Caco-2 (cell line): ENCODE data around the gene UBE3C. TPM values are rescaled to one million over a fixed set of nuclear protein-coding genes. Genes with fewer than 3 reads are reported as not detected.

Source experiments
- BruUV-seq: library from RNA; stranded (reverse); fragments of 400-500 nt; replicated peaks from 2 replicates; lab custom pipeline; 2021; lab: Mats Ljungman, UMichigan
- CTCF ChIA-PET: fragments of 300-600 bp; sonication (Branson Sonifier 250); formaldehyde crosslinking; loops from one replicate; lab custom pipeline; 2022; ENCODE audit warnings: antibody characterized with exemption; lab: Charles Lee
- POLR2A ChIA-PET: fragments of 300-600 bp; sonication (Branson Sonifier 250); formaldehyde crosslinking; loops from one replicate; lab custom pipeline; 2022; ENCODE audit warnings: antibody characterized with exemption; lab: Charles Lee
- DNase-seq, 2 experiments: peaks; one replicate each; pipeline versions ENCODE4 v3.0.0 to v3.0.0-alpha.2; 2020 to 2022
- H3K27me3 ChIP-seq: replicated peaks from 2 replicates; pipeline ENCODE4 v1.6.0; 2011; ENCODE audit warnings: low read length; ENCODE audit not compliant: control insufficient read depth, insufficient read depth
- H3K36me3 ChIP-seq: 2 replicates; pipeline ENCODE4 v1.5.1; 2011; ENCODE audit warnings: low read length; ENCODE audit not compliant: control insufficient read depth, insufficient read depth
- H3K4me1 ChIP-seq: fragments of 250-450 bp; sonication (Bioruptor Pico); 2 replicates; pipeline ENCODE4 v1.5.1; 2020; ENCODE audit warnings: mild to moderate bottlenecking
- H3K4me3 ChIP-seq: 2 replicates; pipeline ENCODE4 v1.5.1; 2011; ENCODE audit warnings: low read depth, mild to moderate bottlenecking, control low read depth, low read length
- H3K9me3 ChIP-seq: fragments of 250-450 bp; sonication (Bioruptor Pico); 2 replicates; pipeline ENCODE4 v1.5.1; 2020; ENCODE audit warnings: mild to moderate bottlenecking, moderate library complexity
- H3K27ac Mint-ChIP-seq: one replicate; pipeline ENCODE4 v1.8.0; 2022; ENCODE audit warnings: mixed read lengths; ENCODE audit not compliant: unreplicated experiment
- H3K27me3 Mint-ChIP-seq: one replicate; pipeline ENCODE4 v1.8.0; 2022; ENCODE audit warnings: mixed read lengths; ENCODE audit not compliant: insufficient read depth, unreplicated experiment
- H3K36me3 Mint-ChIP-seq: one replicate; pipeline ENCODE4 v1.8.0; 2022; ENCODE audit warnings: mild to moderate bottlenecking, mixed read lengths; ENCODE audit not compliant: insufficient read depth, unreplicated experiment
- H3K4me1 Mint-ChIP-seq: one replicate; pipeline ENCODE4 v1.8.0; 2022; ENCODE audit warnings: low read depth, mixed read lengths; ENCODE audit not compliant: unreplicated experiment
- H3K4me3 Mint-ChIP-seq: one replicate; pipeline ENCODE4 v1.8.0; 2022; ENCODE audit warnings: mild to moderate bottlenecking, moderate library complexity, mixed read lengths; ENCODE audit not compliant: unreplicated experiment
- H3K9me3 Mint-ChIP-seq: one replicate; pipeline ENCODE4 v1.8.0; 2022; ENCODE audit warnings: mixed read lengths; ENCODE audit not compliant: unreplicated experiment
- CTCF ChIP-seq, 2 experiments: fragments of 200-600 bp in 1 of 2; IDR thresholded peaks; 1 replicate in 1 of 2; 2 replicates in 1 of 2; pipeline versions ENCODE4 v1.5.1 to v1.8.0; 2011 to 2022; ENCODE audit warnings: antibody characterized with exemption in 1 of 2, control low read depth in 1 of 2, inconsistent platforms in 1 of 2, low read depth in 1 of 2, low read length in 1 of 2, mild to moderate bottlenecking in 1 of 2, moderate library complexity in 1 of 2; ENCODE audit not compliant: insufficient read depth in 1 of 2, severe bottlenecking in 1 of 2, unreplicated experiment in 1 of 2
- intact Hi-C: fragments of 100-400 bp; cut with micrococcal nuclease; formaldehyde crosslinking; loops from one replicate; pipeline ENCODE4 v1.10.0; 2022; ENCODE audit not compliant: unreplicated experiment
- total RNA-seq: library from RNA; stranded (reverse); gene quantifications from 2 replicates; pipeline ENCODE4 v1.2.3, GENCODE V29; 2022

Gene UBE3C
- total RNA-seq, 1 experiment from 2014 or later, result 76.1 TPM

DNA sequence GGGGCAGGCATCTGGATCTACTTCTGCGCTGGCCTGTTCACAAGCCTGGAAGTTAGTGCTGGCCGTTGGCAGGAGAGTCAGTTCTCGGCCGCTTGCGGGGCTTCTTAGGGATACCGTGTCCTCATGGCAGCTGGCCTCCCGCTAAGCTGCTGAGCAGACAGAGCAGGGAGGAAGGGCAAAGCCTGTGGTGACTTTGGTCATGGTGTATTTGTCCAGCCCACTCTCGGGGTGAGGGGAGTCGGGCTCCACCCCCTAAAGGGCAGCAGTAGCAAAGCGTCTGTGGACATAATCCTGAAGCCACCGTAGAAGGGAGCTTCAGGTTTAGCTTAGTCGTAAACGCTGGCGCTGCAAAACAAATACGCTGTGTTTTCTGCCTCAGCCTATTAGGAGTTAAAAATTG, 12.2 kb downstream of the UBE3C start:
- H3K9me3 Mint-ChIP-seq, result no peaks in the 10 kb centered on the region
- H3K27ac Mint-ChIP-seq, result no peak overlapping the region
- intact Hi-C loops, result no loop called here
- no peaks in the 10 kb centered on the region for H3K27me3 ChIP-seq
- no peak overlapping the region for H3K4me3 Mint-ChIP-seq
- H3K36me3 ChIP-seq, result no peaks in the 10 kb centered on the region
- no peak for DNase-seq
- no peaks in the 10 kb centered on the region for H3K4me1 Mint-ChIP-seq
- no peak overlapping the region for H3K4me3 ChIP-seq
- CTCF ChIA-PET, result no interaction called here
- H3K36me3 Mint-ChIP-seq, result peaks cover 25% of the 10 kb centered on the region
- POLR2A ChIA-PET, result no interaction called here
- no peak for TF ChIP-seq CTCF (IDR thresholded peaks at IDR 0.05; ENCODE audit: insufficient read depth in 1 of 2, low read depth in 1 of 2, low read length in 1 of 2, severe bottlenecking in 1 of 2, unreplicated experiment in 1 of 2)
- H3K4me1 ChIP-seq, result no peaks in the 10 kb centered on the region
- no peaks in the 10 kb centered on the region for H3K9me3 ChIP-seq
- no peaks in the 10 kb centered on the region for H3K27me3 Mint-ChIP-seq
- no TSS peak for BruUV-seq

- Mint-ChIP-seq H3K27me3 (no peaks in the 10 kb centered on the region), H3K9me3 (no peaks in the 10 kb centered on the region), H3K36me3 (peaks cover 16% of the 10 kb centered on the region), H3K27ac (peak overlapping the region; percentile 27), H3K4me1 (no peaks in the 10 kb centered on the region), H3K4me3 (no peak overlapping the region)
- CTCF ChIA-PET, result no interaction called here
- H3K9me3 ChIP-seq, result no peaks in the 10 kb centered on the region
- H3K27me3 ChIP-seq, result no peaks in the 10 kb centered on the region
- POLR2A ChIA-PET, result no interaction called here
- H3K36me3 ChIP-seq, result no peaks in the 10 kb centered on the region
- no TSS peak for BruUV-seq
- TF ChIP-seq CTCF (IDR thresholded peaks at IDR 0.05; ENCODE audit: insufficient read depth in 1 of 2, low read depth in 1 of 2, low read length in 1 of 2, severe bottlenecking in 1 of 2, unreplicated experiment in 1 of 2), result no peak
- H3K4me3 ChIP-seq, result no peak overlapping the region
- intact Hi-C loops, result no loop called here
- DNase-seq, result no peak
- no peaks in the 10 kb centered on the region for H3K4me1 ChIP-seq
These were observed 13.1 kb downstream of the UBE3C start for GRCh38 chr7:157151626-157152339.

DNA sequence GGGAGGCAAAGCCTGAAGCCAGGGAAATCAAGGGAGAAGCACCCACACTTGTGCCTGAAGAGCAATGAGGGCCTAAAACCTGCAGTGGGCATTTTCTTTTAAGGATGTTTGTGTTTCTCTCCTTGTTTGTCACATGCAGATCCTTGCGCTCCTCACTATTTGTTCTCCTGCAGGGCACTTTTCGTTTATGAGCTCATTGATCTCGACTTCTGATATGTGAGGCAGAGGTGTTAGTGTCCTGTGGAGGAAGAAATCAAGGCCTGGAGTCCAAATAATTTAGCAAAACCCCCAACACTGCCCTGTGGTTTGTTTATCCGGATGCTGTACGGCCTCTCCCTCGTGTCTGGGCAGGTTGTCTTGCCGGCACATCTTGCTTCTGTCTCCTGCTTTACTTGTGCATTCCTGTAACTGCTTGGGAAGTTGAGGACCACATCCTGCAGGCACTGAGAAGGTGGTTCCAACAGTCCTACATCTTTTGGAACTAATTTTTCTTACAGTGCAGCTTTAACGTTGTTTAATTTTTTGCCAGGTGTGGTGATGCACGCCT, 13.7 kb downstream of the UBE3C start:
- intact Hi-C loops, result no loop called here
- Mint-ChIP-seq H3K9me3 (no peaks in the 10 kb centered on the region), H3K27ac (no peak overlapping the region), H3K27me3 (no peaks in the 10 kb centered on the region), H3K4me1 (no peaks in the 10 kb centered on the region), H3K4me3 (no peak overlapping the region), H3K36me3 (peaks cover 10% of the 10 kb centered on the region)
- no peak overlapping the region for H3K4me3 ChIP-seq
- POLR2A ChIA-PET, result no interaction called here
- no peak for DNase-seq
- no peaks in the 10 kb centered on the region for H3K9me3 ChIP-seq
- TF ChIP-seq CTCF (IDR thresholded peaks at IDR 0.05; ENCODE audit: insufficient read depth in 1 of 2, low read depth in 1 of 2, low read length in 1 of 2, severe bottlenecking in 1 of 2, unreplicated experiment in 1 of 2), result no peak
- H3K4me1 ChIP-seq, result no peaks in the 10 kb centered on the region
- no peaks in the 10 kb centered on the region for H3K36me3 ChIP-seq
- BruUV-seq, result no TSS peak
- CTCF ChIA-PET, result no interaction called here
- no peaks in the 10 kb centered on the region for H3K27me3 ChIP-seq
